K562 (cell line): ENCODE data around the gene DGKZ. TPM values are rescaled to one million over a fixed set of nuclear protein-coding genes. Genes with fewer than 3 reads are reported as not detected.
A peak's percentile ranks its signal among the peaks of the same experiment; 100 is the strongest.

ENCODE experiments used
- ATAC-seq: fragments of 200-7000 bp; cut with Tn5 transposase; 3 replicates; pipeline ENCODE4 v1.9.1; 2020; ENCODE audit warnings: moderate library complexity
- BruUV-seq: library from RNA; stranded (reverse); fragments of 400-500 nt; replicated peaks from 2 replicates; lab custom pipeline; 2021; lab: Mats Ljungman, UMichigan
- CTCF ChIA-PET: fragments of 300-600 bp; formaldehyde crosslinking; extraction: SDS; loops from one replicate; lab custom pipeline; 2021; ENCODE audit warnings: low intra/inter-chr PET ratio; lab: Yijun Ruan, JAX
- POLR2A ChIA-PET: fragments of 300-600, 350-650 bp; sonication (Branson Sonifier 250); formaldehyde crosslinking; extraction: SDS; loops from one replicate; lab custom pipeline; 2021; ENCODE audit warnings: antibody characterized with exemption, inconsistent platforms; lab: Yijun Ruan, JAX
- DNase-seq, 4 experiments: peaks; one replicate each; pipeline versions ENCODE4 v3.0.0 to v3.0.0-alpha.2; 2011 to 2018; ENCODE audit warnings: low spot score in 3 of 4, mixed read lengths in 3 of 4; ENCODE audit errors: extremely low read depth in 1 of 4
- FAIRE-seq: peaks from 2 replicates; lab custom pipeline; 2011; peaks lifted over from hg19 to GRCh38; lab: Jason Lieb, UNC
- H2AFZ ChIP-seq: 2 replicates; pipeline ENCODE4 v1.6.0; 2011; ENCODE audit warnings: low read depth, low read length, control low read depth, inconsistent platforms
- H3K27ac ChIP-seq: fragments of 200-600 bp; 3 replicates; pipeline ENCODE4 v1.8.0; 2011; ENCODE audit warnings: low read depth, mild to moderate bottlenecking, control low read depth, inconsistent platforms, low read length, moderate library complexity, mixed read lengths; ENCODE audit errors: extremely low read depth
- H3K27me3 ChIP-seq, 2 experiments: fragments of 300-600 bp in 1 of 2; 2 replicates in 1 of 2; 3 replicates in 1 of 2; pipeline versions ENCODE4 v1.6.0 to v1.8.0; 2011; ENCODE audit warnings: inconsistent platforms in 2 of 2, low read length in 2 of 2, mild to moderate bottlenecking in 1 of 2, mixed read lengths in 1 of 2, moderate library complexity in 1 of 2; ENCODE audit not compliant: control insufficient read depth in 2 of 2, insufficient read depth in 2 of 2
- H3K36me3 ChIP-seq: fragments of 300-600 bp; 3 replicates; pipeline ENCODE4 v1.8.0; 2011; ENCODE audit warnings: mild to moderate bottlenecking, low read length, inconsistent platforms; ENCODE audit not compliant: control insufficient read depth, insufficient read depth
- H3K4me1 ChIP-seq, 2 experiments: fragments of 200-600 bp in 1 of 2; replicated peaks in 1 of 2; 2 replicates in 1 of 2; 3 replicates in 1 of 2; pipeline versions ENCODE4 v1.5.1 to v1.8.0; 2011; ENCODE audit warnings: inconsistent platforms in 2 of 2, low read length in 2 of 2, mild to moderate bottlenecking in 1 of 2, mixed read lengths in 1 of 2, moderate library complexity in 1 of 2; ENCODE audit not compliant: control insufficient read depth in 2 of 2, insufficient read depth in 2 of 2
- H3K4me2 ChIP-seq: 2 replicates; pipeline ENCODE4 v1.6.1; 2011; ENCODE audit warnings: low read length, control low read depth, inconsistent platforms, mixed read lengths; ENCODE audit not compliant: insufficient read depth
- H3K4me3 ChIP-seq: fragments of 200-600 bp; sonication (generic), shearing (Covaris generic); 2 replicates; pipeline ENCODE4 v1.5.1; 2016; ENCODE audit warnings: control low read depth, inconsistent platforms
- H3K79me2 ChIP-seq: fragments of 200-600 bp; 3 replicates; pipeline ENCODE4 v1.8.0; 2011; ENCODE audit warnings: low read length, inconsistent platforms; ENCODE audit not compliant: control insufficient read depth, insufficient read depth
- H3K9ac ChIP-seq, 2 experiments: 2 replicates each; pipeline versions ENCODE4 v1.6.0 to v1.6.1; 2011; ENCODE audit warnings: low read depth in 2 of 2, low read length in 2 of 2, control low read depth in 1 of 2, inconsistent platforms in 1 of 2, mild to moderate bottlenecking in 1 of 2, mixed read lengths in 1 of 2; ENCODE audit not compliant: insufficient read depth in 1 of 2
- H3K9me1 ChIP-seq: one replicate; pipeline ENCODE4 v1.6.0; 2011; ENCODE audit warnings: inconsistent platforms, mild to moderate bottlenecking, low read length, moderate library complexity; ENCODE audit not compliant: control insufficient read depth, insufficient read depth
- H3K9me3 ChIP-seq: replicated peaks from 2 replicates; pipeline ENCODE4 v1.5.1; 2011; ENCODE audit warnings: low read depth, low read length, inconsistent platforms; ENCODE audit not compliant: control insufficient read depth, insufficient read depth
- H4K20me1 ChIP-seq: replicated peaks from 2 replicates; pipeline ENCODE4 v1.6.1; 2011; ENCODE audit warnings: low read length, inconsistent platforms, mixed read lengths; ENCODE audit not compliant: control insufficient read depth, insufficient read depth
- CHD1 ChIP-seq: fragments of 200-600 bp; sonication (generic); IDR thresholded peaks from one replicate; pipeline ENCODE4 v1.6.1; 2012; ENCODE audit warnings: mild to moderate bottlenecking, moderate library complexity, low read length, inconsistent platforms
- HNRNPH1 ChIP-seq: fragments of 200-400 bp; formaldehyde crosslinking; optimal IDR thresholded peaks from 2 replicates; pipeline ENCODE3; 2017; ENCODE audit warnings: low read depth, mild to moderate bottlenecking, low read length, moderate library complexity
- ILF3 ChIP-seq: fragments of 450-650 bp; IDR thresholded peaks from 2 replicates; pipeline ENCODE4 v1.6.1; 2018; ENCODE audit warnings: antibody characterized with exemption, mild to moderate bottlenecking, moderate library complexity, borderline replicate concordance
- LARP7 ChIP-seq: fragments of 450-650 bp; IDR thresholded peaks from 2 replicates; pipeline ENCODE4 v1.6.1; 2016
- MED1 ChIP-seq: sonication (generic); formaldehyde crosslinking; IDR thresholded peaks from 2 replicates; pipeline ENCODE4 v1.8.1; 2023; ENCODE audit warnings: missing genetic modification reagents, borderline replicate concordance
- MGA ChIP-seq: fragments of 450-650 bp; IDR thresholded peaks from 2 replicates; pipeline ENCODE4 v1.6.1; 2016; ENCODE audit warnings: mild to moderate bottlenecking, moderate library complexity
- RB1 ChIP-seq: fragments of 450-650 bp; IDR thresholded peaks from 2 replicates; pipeline ENCODE4 v1.6.1; 2017; ENCODE audit warnings: low read depth, mild to moderate bottlenecking
- RNF2 ChIP-seq: sonication (generic); IDR thresholded peaks from 2 replicates; pipeline ENCODE4 v1.6.1; 2016
- TAF15 ChIP-seq: fragments of 200-400 bp; formaldehyde crosslinking; IDR thresholded peaks from 2 replicates; pipeline ENCODE4 v1.6.1; 2017; ENCODE audit warnings: mild to moderate bottlenecking, low read depth, low read length, moderate library complexity
- ZNF41 ChIP-seq: fragments of 250-450 bp; sonication (Bioruptor Pico); conservative IDR thresholded peaks from 2 replicates; pipeline ENCODE4 v1.4.0; 2020; ENCODE audit warnings: mild to moderate bottlenecking
- WGBS: fragments of 100-300 bp; shearing (Covaris generic); methylation state at CpG from one replicate; pipeline ENCODE4 v1.1.6; 2016; ENCODE audit warnings: low coverage, mixed read lengths; ENCODE audit not compliant: insufficient coverage; ENCODE audit errors: missing lambda C conversion rate; 5-methylcytosine and 5-hydroxymethylcytosine counted together
- in situ Hi-C: fragments of 300-500 bp; cut with MboI; formaldehyde crosslinking; loops from 4 replicates; pipeline ENCODE4 v1.15.0; 2018; ENCODE audit warnings: inconsistent platforms, mixed read lengths
- intact Hi-C: fragments of 100-400 bp; cut with micrococcal nuclease; formaldehyde crosslinking; loops from 2 replicates; pipeline ENCODE4 v1.14.2; 2022
- polyA plus RNA-seq, 8 experiments: library from polyadenylated mRNA; depleted of rRNA in 4 of 8; stranded (reverse) in 5 of 8; unstranded in 3 of 8; fragments of >200 nt; fragmentation: Nextera tagmentation in 2 of 8; fragmentation: Illumina TruSeq in 1 of 8; extraction: Ambion mirVana in 2 of 8; extraction: Trizol in 1 of 8; gene quantifications; 2 replicates each; pipeline versions ENCODE4 v1.2.1 to v1.2.3, GENCODE V29; 2011 to 2014; ENCODE audit warnings: inconsistent platforms in 1 of 8, missing spikeins in 1 of 8
- total RNA-seq, 7 experiments: library from RNA; depleted of rRNA in 6 of 7; stranded (reverse); fragments of >200 nt in 6 of 7; fragmentation: Illumina TruSeq in 2 of 7; extraction: Trizol in 2 of 7; gene quantifications; 2 replicates each; pipeline versions ENCODE4 v1.2.1 to v1.2.3, GENCODE V29; 2011 to 2021; ENCODE audit warnings: low replicate concordance in 1 of 7

DGKZ gene
- total and polyA plus RNA-seq, 9 of the 15 experiments (the other 6 are each of a cell fraction or from before 2014, with no cell fraction given): 0.51 to 100 (median 44.2) TPM

- peak overlapping the region; percentile 78 to 94 for H3K9ac ChIP-seq
- H3K4me1 ChIP-seq: peaks cover 34 to 54% of the 10 kb centered on the region in 2 experiments
- 24% methylated on average over 23 of the region's 26 CpGs for WGBS
- no peaks in the 10 kb centered on the region for H3K27me3 ChIP-seq
- BruUV-seq: no TSS peak
- H3K4me3 ChIP-seq: peak overlapping the region; percentile 36
- 0 out of 2 replicates have a peak, but pooled peaks cover under 1% of the 10 kb centered on the region for H4K20me1 ChIP-seq
- H3K27ac ChIP-seq: peak overlapping the region; percentile 94
- peaks cover 60% of the 10 kb centered on the region for H3K79me2 ChIP-seq
- ChIA-PET CTCF (interaction anchor here (0.6 to 1.8 kb wide), 2 partner anchors 10 to 11 kb away, joined by 4 to 5 read pairs; no protein-coding TSS in a partner anchor), POLR2A (interaction anchor here (0.7 to 2.5 kb wide), 5 partner anchors 10 to 130 kb away, joined by 3 to 10 read pairs (median 4); no protein-coding TSS in a partner anchor)
- H2AFZ ChIP-seq: peak overlapping the region; percentile 56; the same call in 1 of the 2 replicates
- peaks cover 33% of the 10 kb centered on the region; the same call in 1 of the 3 replicates for H3K36me3 ChIP-seq
- in situ Hi-C loops: no loop called here
- ATAC-seq (peak; percentile 87), FAIRE-seq (peak; percentile 80), DNase-seq (peak; percentile 49 to 84 (median 66))
- H3K9me1 ChIP-seq: peaks cover 4% of the 10 kb centered on the region
- peak overlapping the region; percentile 77 for H3K4me2 ChIP-seq
- intact Hi-C loops: no loop called here
- no peaks in the 10 kb centered on the region for H3K9me3 ChIP-seq
- no peak for TF ChIP-seq RB1
- TF ChIP-seq MGA: peak; percentile 59; the same call in 1 of the 2 replicates
- no peak for TF ChIP-seq TAF15
- no peak for TF ChIP-seq CHD1
- no peak for TF ChIP-seq HNRNPH1
- TF ChIP-seq LARP7: no peak
- no peak for TF ChIP-seq MED1 (CRISPR knock-in tag)
- TF ChIP-seq ZNF41 (CRISPR knock-in tag): no peak
- no peak for TF ChIP-seq ILF3
- peak; percentile 77; the same call in 1 of the 2 replicates for TF ChIP-seq RNF2
These were observed 14.3 kb downstream of the DGKZ start for GRCh38 chr11:46361283-46362155.
